ENCODE measurements around the gene PNPO.

GRCh38 chr17:47925678-47925988 lies 15.7 kb upstream of the PNPO start:
- no peak for TF ChIP-seq CTCF (optimal IDR thresholded peaks at IDR 0.05 in 1 of 3, IDR thresholded peaks at IDR 0.05 in 1 of 3, conservative IDR thresholded peaks at IDR 0.05 in 1 of 3; ENCODE audit: extremely low read depth in 1 of 3, insufficient read depth in 2 of 3, low read length in 3 of 3)
- TF ChIP-seq EZH2 (IDR thresholded peaks at IDR 0.05; ENCODE audit: low read length): no peak

Measured in keratinocyte (primary cell).